Measurements from ENCODE around the gene LENG8. TPM values are rescaled to one million over a fixed set of nuclear protein-coding genes. Genes with fewer than 3 reads are reported as not detected.

LENG8 gene
- total and polyA plus RNA-seq, 2 of the 13 experiments (the other 11 are each of a cell fraction or from before 2014, with no cell fraction given), result 14.3 to 41.9 TPM

DNA sequence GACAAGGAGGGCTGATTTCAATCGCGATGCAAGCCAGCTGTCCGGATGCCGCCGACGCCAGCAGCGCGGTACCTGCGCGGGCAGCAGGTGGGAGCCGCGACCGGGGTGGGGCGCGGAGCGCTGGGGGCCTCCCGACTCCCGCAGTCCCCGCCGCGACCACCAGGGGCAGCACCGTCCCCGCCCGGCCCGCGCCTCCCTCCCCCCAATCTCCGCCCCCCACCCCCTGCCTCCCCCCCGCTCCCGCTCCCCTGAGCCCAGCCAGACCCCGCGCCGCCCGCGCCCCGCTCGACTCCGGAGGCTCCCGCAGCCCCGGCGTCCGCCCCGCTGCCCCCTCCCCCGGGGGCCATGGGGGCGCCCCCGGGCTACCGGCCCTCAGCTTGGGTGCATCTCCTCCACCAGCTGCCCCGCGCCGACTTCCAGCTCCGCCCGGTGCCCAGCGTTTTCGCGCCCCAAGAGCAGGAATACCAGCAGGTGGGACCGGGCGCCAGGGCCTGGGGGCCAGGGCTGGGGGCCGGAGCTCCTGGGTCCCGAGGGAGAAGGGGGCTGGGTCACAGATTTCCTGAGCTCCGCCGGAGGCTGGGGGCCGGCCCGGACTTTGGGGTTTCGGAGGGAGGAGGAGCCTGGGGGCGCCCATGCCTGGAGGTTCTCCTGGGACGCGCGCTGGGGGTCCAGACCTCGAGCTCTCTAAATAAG is 33.6 kb upstream of the LENG8 start, which contains the start of gene TTYH1 (continued):
- TF ChIP-seq ZNF687 (CRISPR knock-in tag; IDR thresholded peaks at IDR 0.05), result peak; percentile 16; the same call in 1 of the 2 replicates
- TF ChIP-seq ZFY (CRISPR knock-in tag; IDR thresholded peaks at IDR 0.05), result no peak
- TF ChIP-seq HNRNPK (IDR thresholded peaks at IDR 0.05; ENCODE audit: low read depth, low read length, poor library complexity, severe bottlenecking), result peak; percentile 67
- peak; percentile 94 for TF ChIP-seq ZBTB33 (CRISPR knock-in tag; IDR thresholded peaks at IDR 0.05)
- no peak for TF ChIP-seq ZBTB7B (CRISPR knock-in tag; IDR thresholded peaks at IDR 0.05)
- TF ChIP-seq ZNF263 (CRISPR knock-in tag; IDR thresholded peaks at IDR 0.05), result no peak

Data from HepG2 (cell line).